Adrenal gland (tissue), 5 donors: Measurements from ENCODE around the gene SLC25A31.

Source experiments
- CTCF ChIP-seq, 6 experiments: fragments of 450-650 bp in 4 of 6; fragments of 200-600 bp in 2 of 6; sonication (generic) in 1 of 6; IDR thresholded peaks; 1 replicate in 5 of 6; 2 replicates in 1 of 6; pipeline versions ENCODE4 v1.5.1 to v1.8.0; 2016 to 2021; ENCODE audit warnings: antibody characterized with exemption in 6 of 6, mild to moderate bottlenecking in 2 of 6, moderate library complexity in 1 of 6
- POLR2A ChIP-seq, 2 donors: fragments of 450-650 bp; IDR thresholded peaks; one replicate each; pipeline ENCODE4 v1.6.1; 2017; ENCODE audit warnings: antibody characterized with exemption in 2 of 2, mild to moderate bottlenecking in 2 of 2, moderate library complexity in 1 of 2
- donor health status: DM: no; HTN: no; CAD: no.

DNA sequence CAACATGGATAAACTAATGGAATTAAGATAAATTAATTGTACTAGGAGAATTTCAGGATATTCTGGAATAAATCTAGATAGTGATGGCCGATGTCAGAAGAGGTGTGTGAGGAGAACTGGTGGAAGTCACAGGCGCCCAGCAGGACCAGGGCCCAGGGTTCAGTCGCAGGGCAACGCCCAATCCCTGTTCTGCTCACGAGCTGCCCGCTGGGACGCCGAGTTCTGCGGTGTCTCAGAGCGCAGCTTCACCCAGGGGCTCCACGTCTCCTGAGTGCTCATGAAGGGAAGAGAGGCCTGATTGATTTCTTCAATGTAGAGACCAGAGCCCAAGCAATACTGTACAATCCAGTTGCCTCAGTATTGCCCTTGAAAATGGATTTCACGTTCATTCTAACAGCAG lies 50.4 kb downstream of the SLC25A31 start:
- TF ChIP-seq POLR2A (IDR thresholded peaks at IDR 0.05) (no peak), CTCF (IDR thresholded peaks at IDR 0.05) (no peak)
